Endodermal cell (in vitro differentiated cells): ENCODE data around the gene ADK. TPM values are rescaled to one million over a fixed set of nuclear protein-coding genes. Genes with fewer than 3 reads are reported as not detected.

Experiments
- DNase-seq: peaks from one replicate; pipeline ENCODE4 v3.0.0-alpha.2; 2017
- H3K27ac ChIP-seq: 2 replicates; pipeline ENCODE4 v1.5.1; 2013; ENCODE audit warnings: mild to moderate bottlenecking, low read depth, low read length, moderate library complexity
- H3K27me3 ChIP-seq: 2 replicates; pipeline ENCODE4 v1.6.1; 2013; ENCODE audit warnings: mild to moderate bottlenecking, low read length, moderate library complexity; ENCODE audit not compliant: insufficient read depth, control insufficient read depth, poor library complexity, severe bottlenecking
- H3K36me3 ChIP-seq: 2 replicates; pipeline ENCODE4 v1.7.0; 2013; ENCODE audit warnings: mild to moderate bottlenecking, low read length, moderate library complexity; ENCODE audit not compliant: control insufficient read depth, insufficient read depth
- H3K4me1 ChIP-seq: one replicate; pipeline ENCODE4 v1.7.0; 2013; ENCODE audit warnings: low read length; ENCODE audit not compliant: control insufficient read depth, insufficient read depth
- H3K4me3 ChIP-seq: 2 replicates; pipeline ENCODE4 v1.5.1; 2013; ENCODE audit warnings: mild to moderate bottlenecking, low read length, moderate library complexity
- H3K9ac ChIP-seq: 2 replicates; pipeline ENCODE4 v1.6.1; 2013; ENCODE audit warnings: mild to moderate bottlenecking, low read length, moderate library complexity; ENCODE audit not compliant: poor library complexity, severe bottlenecking; ENCODE audit errors: extremely low read depth
- H3K9me3 ChIP-seq: 2 replicates; pipeline ENCODE4 v1.6.1; 2013; ENCODE audit warnings: mild to moderate bottlenecking, low read length, moderate library complexity; ENCODE audit not compliant: control insufficient read depth
- H3K27ac Mint-ChIP-seq: 2 replicates; pipeline ENCODE4 v1.8.0; 2020; ENCODE audit warnings: mixed read lengths
- H3K27me3 Mint-ChIP-seq: 2 replicates; pipeline ENCODE4 v1.8.0; 2021; ENCODE audit warnings: mild to moderate bottlenecking, mixed read lengths; ENCODE audit not compliant: insufficient read depth
- H3K36me3 Mint-ChIP-seq: 2 replicates; pipeline ENCODE4 v1.8.0; 2020; ENCODE audit warnings: low read depth, mixed read lengths
- H3K4me1 Mint-ChIP-seq: 2 replicates; pipeline ENCODE4 v1.8.0; 2020; ENCODE audit warnings: mixed read lengths
- H3K4me3 Mint-ChIP-seq: 2 replicates; pipeline ENCODE4 v1.8.0; 2020; ENCODE audit warnings: mild to moderate bottlenecking, moderate library complexity, mixed read lengths
- H3K9me3 Mint-ChIP-seq: 2 replicates; pipeline ENCODE4 v1.8.0; 2020; ENCODE audit warnings: mild to moderate bottlenecking, mixed read lengths
- CTCF ChIP-seq: fragments of 200-600 bp; sonication (generic); conservative IDR thresholded peaks from 2 replicates; pipeline ENCODE4 v1.5.0; 2021; ENCODE audit warnings: antibody characterized with exemption, mild to moderate bottlenecking
- WGBS, 2 experiments: methylation state at CpG; one replicate each; pipeline versions ENCODE4 v1.1.5 to v1.1.7; 2013; ENCODE audit warnings: missing lambda C conversion rate in 2 of 2, mixed read lengths in 1 of 2; ENCODE audit not compliant: insufficient coverage in 1 of 2, insufficient read length in 1 of 2; 5-methylcytosine and 5-hydroxymethylcytosine counted together
- total RNA-seq, 2 donors: library from RNA; stranded (reverse); fragmentation: NEBNext Ultra II Directional in 1 of 2; extraction: Animal tissue kit (Norgen Biotek cat#: 25700) in 1 of 2; gene quantifications; 2 replicates in 1 of 2; 3 replicates in 1 of 2; pipeline ENCODE4 v1.2.1, GENCODE V29; 2021

The ADK gene
- total RNA-seq, 2 donors from 2014 or later = 23.6 to 36.7 TPM

DNA sequence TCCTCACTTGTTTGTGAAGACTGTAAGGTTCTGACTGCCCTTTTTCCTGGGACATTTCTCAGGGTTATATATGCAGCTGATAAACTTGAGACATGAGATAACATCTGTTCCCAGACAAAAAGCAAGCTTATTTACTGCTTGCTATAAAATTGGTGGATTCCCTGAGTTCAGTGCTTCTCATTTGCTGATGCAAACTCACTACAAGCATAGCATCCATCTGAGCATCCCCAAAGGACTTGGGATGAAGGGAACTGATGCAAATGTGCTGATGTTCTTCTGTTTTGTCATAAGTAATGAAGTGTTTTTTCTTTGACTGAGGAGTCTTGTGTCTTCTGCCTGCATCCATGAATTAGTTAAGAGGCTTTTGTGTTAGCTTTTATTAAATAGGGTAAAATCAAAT lies 183.2 kb downstream of the ADK start:
- peaks cover 18% of the 10 kb centered on the region for H3K9me3 ChIP-seq
- no peaks in the 10 kb centered on the region for H3K27me3 ChIP-seq
- TF ChIP-seq CTCF = no peak
- H3K36me3 ChIP-seq = peaks cover 14% of the 10 kb centered on the region
- H3K27ac ChIP-seq = no peak overlapping the region
- H3K9ac ChIP-seq = no peak overlapping the region
- H3K4me3 Mint-ChIP-seq = no peak overlapping the region
- H3K4me1 ChIP-seq = no peaks in the 10 kb centered on the region
- no peak for DNase-seq
- H3K9me3 Mint-ChIP-seq = peaks cover 12% of the 10 kb centered on the region
- H3K27me3 Mint-ChIP-seq = no peaks in the 10 kb centered on the region
- no peak overlapping the region for H3K4me3 ChIP-seq
- H3K4me1 Mint-ChIP-seq = no peaks in the 10 kb centered on the region
- H3K27ac Mint-ChIP-seq = no peak overlapping the region
- H3K36me3 Mint-ChIP-seq = peaks cover 12% of the 10 kb centered on the region

- no peak overlapping the region for H3K27ac Mint-ChIP-seq
- DNase-seq = no peak
- peaks cover 18% of the 10 kb centered on the region for H3K9me3 ChIP-seq
Measured at GRCh38 chr10:74335501-74335900, 184.5 kb downstream of the ADK start.

DNA sequence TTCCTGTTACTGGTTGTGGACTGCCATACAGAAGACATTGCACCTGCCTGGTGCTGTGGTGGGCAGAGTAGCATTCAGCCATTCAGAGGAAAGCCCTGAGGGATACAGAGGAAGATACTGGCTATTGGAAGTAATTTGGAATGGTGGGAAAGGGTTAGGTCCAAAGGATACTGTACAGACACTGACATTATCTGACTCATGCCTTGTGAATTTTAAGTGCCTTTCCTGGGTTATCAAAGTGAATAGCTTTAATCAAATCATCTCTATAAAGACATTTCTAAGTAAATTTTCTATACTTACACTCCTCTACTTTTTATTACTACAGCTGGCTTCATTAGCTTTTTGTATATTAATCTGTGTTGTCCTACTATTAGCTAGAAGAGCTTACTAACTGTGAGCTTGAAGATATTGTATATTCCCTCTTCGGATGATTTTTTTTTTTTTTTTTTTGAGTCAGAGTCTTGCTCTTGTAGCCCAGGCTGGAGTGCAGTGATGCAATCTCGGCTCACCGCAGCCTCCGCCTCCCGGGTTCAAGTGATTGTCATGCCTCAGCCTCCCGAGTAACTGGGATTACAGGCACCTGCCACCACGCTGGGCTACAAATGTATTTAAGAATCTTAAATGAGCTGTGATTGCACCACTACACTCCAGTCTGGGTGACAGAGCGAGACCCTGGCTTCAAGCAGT lies 186.5 kb downstream of the ADK start:
- H3K27ac Mint-ChIP-seq = no peak overlapping the region

More at GRCh38 chr10:74335501-74335900, 184.5 kb downstream of the ADK start:
- H3K27me3 Mint-ChIP-seq = no peaks in the 10 kb centered on the region
- H3K36me3 Mint-ChIP-seq = peaks cover 10% of the 10 kb centered on the region
- Histone ChIP-seq H3K36me3 (peaks cover 10% of the 10 kb centered on the region), H3K9ac (no peak overlapping the region), H3K4me3 (no peak overlapping the region), H3K27me3 (no peaks in the 10 kb centered on the region), H3K27ac (no peak overlapping the region), H3K4me1 (no peaks in the 10 kb centered on the region)
- peaks cover 12% of the 10 kb centered on the region for H3K9me3 Mint-ChIP-seq
- no peak for TF ChIP-seq CTCF
- WGBS, 2 experiments = 67% methylated on average over 1 of the region's 1 CpG; no CpG with 5 or more reads in 1 of the 2 experiments
- H3K4me1 Mint-ChIP-seq = no peaks in the 10 kb centered on the region
- H3K4me3 Mint-ChIP-seq = no peak overlapping the region

More for the DNA sequence above, 186.5 kb downstream of the ADK start:
- H3K36me3 Mint-ChIP-seq = peaks cover 9% of the 10 kb centered on the region
- Histone ChIP-seq H3K4me3 (no peak overlapping the region), H3K27ac (no peak overlapping the region), H3K27me3 (no peaks in the 10 kb centered on the region), H3K36me3 (no peaks in the 10 kb centered on the region), H3K4me1 (no peaks in the 10 kb centered on the region), H3K9ac (no peak overlapping the region), H3K9me3 (peaks cover 20% of the 10 kb centered on the region)
- no peak for DNase-seq
- 91 to 95% methylated on average over 4 to 8 of the region's 8 CpGs for WGBS, 2 experiments
- H3K4me1 Mint-ChIP-seq = no peaks in the 10 kb centered on the region
- peaks cover 12% of the 10 kb centered on the region for H3K9me3 Mint-ChIP-seq
- no peaks in the 10 kb centered on the region for H3K27me3 Mint-ChIP-seq
- no peak overlapping the region for H3K4me3 Mint-ChIP-seq
- TF ChIP-seq CTCF = no peak
